HepG2 (cell line): ENCODE measurements around the gene RAP1GAP2.

Experiments
- CTCF ChIP-seq: sonication (generic); formaldehyde crosslinking; IDR thresholded peaks from 2 replicates; pipeline ENCODE4 v1.5.0; 2020; ENCODE audit warnings: mild to moderate bottlenecking, missing genetic modification reagents, moderate library complexity
- FOXO1 ChIP-seq: sonication (generic); formaldehyde crosslinking; IDR thresholded peaks from 2 replicates; pipeline ENCODE4 v1.4.0; 2020; ENCODE audit warnings: missing genetic modification reagents
- HNF4G ChIP-seq, 2 experiments: sonication (generic) in 1 of 2; formaldehyde crosslinking in 1 of 2; IDR thresholded peaks; 2 replicates each; pipeline versions ENCODE4 v1.4.0 to v1.6.1; 2011 to 2020; ENCODE audit warnings: borderline replicate concordance in 2 of 2, low read depth in 2 of 2, mild to moderate bottlenecking in 2 of 2, low read length in 1 of 2, missing genetic modification reagents in 1 of 2, moderate library complexity in 1 of 2
- MXI1 ChIP-seq: IDR thresholded peaks from 3 replicates; pipeline ENCODE4 v1.6.1; 2012; ENCODE audit warnings: low read depth, low read length, inconsistent platforms, borderline replicate concordance
- POLR2A ChIP-seq, 2 experiments: IDR thresholded peaks; 2 replicates each; pipeline ENCODE4 v1.6.1; 2011; ENCODE audit warnings: low read depth in 2 of 2, low read length in 2 of 2, mild to moderate bottlenecking in 1 of 2, moderate library complexity in 1 of 2; ENCODE audit not compliant: insufficient read depth in 1 of 2
- SRF ChIP-seq: IDR thresholded peaks from 2 replicates; pipeline ENCODE4 v1.6.1; 2011; ENCODE audit warnings: mild to moderate bottlenecking, low read depth, low read length, moderate library complexity
- SUZ12 ChIP-seq: fragments of 150-350 bp; IDR thresholded peaks from 2 replicates; pipeline ENCODE4 v1.6.1; 2014; ENCODE audit warnings: low read depth, low read length
- TARDBP ChIP-seq: sonication (generic); formaldehyde crosslinking; IDR thresholded peaks from 2 replicates; pipeline ENCODE4 v1.8.0; 2022; ENCODE audit warnings: mild to moderate bottlenecking, missing genetic modification reagents
- YY1 ChIP-seq: IDR thresholded peaks from 2 replicates; pipeline ENCODE4 v1.6.1; 2011; ENCODE audit warnings: low read length, low read depth, moderate library complexity, mild to moderate bottlenecking; ENCODE audit not compliant: insufficient read depth, insufficient replicate concordance
- ZNF142 ChIP-seq: sonication (generic); formaldehyde crosslinking; IDR thresholded peaks from 2 replicates; pipeline ENCODE4 v1.4.0; 2020; ENCODE audit warnings: missing genetic modification reagents
- ZNF274 ChIP-seq: sonication (generic); formaldehyde crosslinking; IDR thresholded peaks from 2 replicates; pipeline ENCODE4 v1.5.1; 2020; ENCODE audit warnings: mild to moderate bottlenecking, missing genetic modification reagents
- ZNF513 ChIP-seq: sonication (generic); formaldehyde crosslinking; conservative IDR thresholded peaks from 2 replicates; pipeline ENCODE4 v1.5.0; 2020; ENCODE audit warnings: missing genetic modification reagents
- ZNF850 ChIP-seq: sonication (generic); formaldehyde crosslinking; conservative IDR thresholded peaks from 2 replicates; pipeline ENCODE4 v1.9.0; 2021; ENCODE audit warnings: mild to moderate bottlenecking, missing genetic modification reagents
- TF ChIP-seq, protein P1 (sequence below): IDR thresholded peaks from 2 replicates; pipeline ENCODE4 v1.6.1; 2012; ENCODE audit warnings: inconsistent platforms

DNA sequence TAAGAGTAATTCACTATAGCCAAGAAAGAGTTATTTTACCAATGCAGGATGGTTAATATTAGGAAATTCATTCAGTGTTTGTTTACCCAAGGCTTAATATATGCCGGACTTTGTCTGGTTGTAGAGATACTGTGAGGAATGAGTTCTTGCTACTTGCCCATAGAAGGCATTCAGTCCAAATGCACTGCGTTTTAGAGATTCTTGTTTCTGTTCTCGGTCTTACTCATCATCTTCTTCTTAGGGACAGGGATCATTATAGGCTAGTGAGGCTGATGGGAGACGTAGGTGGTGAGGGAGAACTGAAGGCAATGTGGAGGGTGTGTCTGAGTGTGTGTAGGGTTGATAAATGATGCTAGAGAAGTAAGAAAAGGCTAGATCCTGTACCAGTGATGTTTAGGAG is 176.5 kb downstream of the RAP1GAP2 start:
- TF ChIP-seq TARDBP (CRISPR knock-in tag) = no peak
- TF ChIP-seq ZNF142 (CRISPR knock-in tag) = no peak
- no peak for TF ChIP-seq ZNF274 (CRISPR knock-in tag)
- TF ChIP-seq FOXO1 (CRISPR knock-in tag) = no peak
- no peak for TF ChIP-seq YY1
- no peak for TF ChIP-seq HNF4G (IDR thresholded peaks at IDR 0.05; ENCODE audit: borderline replicate concordance, low read depth, low read length)
- TF ChIP-seq HNF4G (CRISPR knock-in tag; IDR thresholded peaks at IDR 0.05; ENCODE audit: borderline replicate concordance, low read depth) = no peak
- no peak for TF ChIP-seq MXI1
- TF ChIP-seq, protein P1, sequence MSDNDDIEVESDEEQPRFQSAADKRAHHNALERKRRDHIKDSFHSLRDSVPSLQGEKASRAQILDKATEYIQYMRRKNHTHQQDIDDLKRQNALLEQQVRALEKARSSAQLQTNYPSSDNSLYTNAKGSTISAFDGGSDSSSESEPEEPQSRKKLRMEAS = no peak
- no peak for TF ChIP-seq POLR2A (IDR thresholded peaks at IDR 0.05; ENCODE audit: insufficient read depth in 1 of 2, low read depth in 2 of 2, low read length in 2 of 2)
- TF ChIP-seq CTCF (CRISPR knock-in tag) = no peak
- TF ChIP-seq ZNF850 (CRISPR knock-in tag) = no peak
- TF ChIP-seq ZNF513 (CRISPR knock-in tag) = no peak
- no peak for TF ChIP-seq SRF
- TF ChIP-seq SUZ12 = no peak
